Colonic mucosa (tissue), 4 donors: ENCODE results near the gene OR10G4. TPM values are rescaled to one million over a fixed set of nuclear protein-coding genes. Genes with fewer than 3 reads are reported as not detected.

Experiments
- DNase-seq: peaks from one replicate; pipeline ENCODE4 v3.0.0-alpha.2; 2020
- H3K27ac ChIP-seq: fragments of 200-600 bp; one replicate; pipeline ENCODE4 v1.8.0; 2021
- H3K27me3 ChIP-seq: fragments of 200-600 bp; one replicate; pipeline ENCODE4 v1.8.0; 2021
- H3K36me3 ChIP-seq: fragments of 200-600 bp; one replicate; pipeline ENCODE4 v1.8.0; 2021
- H3K4me1 ChIP-seq: fragments of 200-600 bp; one replicate; pipeline ENCODE4 v1.8.0; 2021; ENCODE audit warnings: mild to moderate bottlenecking
- H3K4me3 ChIP-seq: fragments of 200-600 bp; one replicate; pipeline ENCODE4 v1.8.0; 2021
- H3K9ac ChIP-seq, 2 donors: one replicate each; pipeline ENCODE4 v1.7.0; 2013; ENCODE audit warnings: control low read depth in 2 of 2, low read depth in 2 of 2, low read length in 2 of 2
- H3K9me3 ChIP-seq: fragments of 200-600 bp; one replicate; pipeline ENCODE4 v1.8.0; 2021
- CTCF ChIP-seq: fragments of 200-600 bp; IDR thresholded peaks from one replicate; pipeline ENCODE4 v1.8.0; 2022; ENCODE audit warnings: antibody characterized with exemption, mild to moderate bottlenecking
- intact Hi-C: fragments of 100-400 bp; cut with DNase I; formaldehyde crosslinking; loops from one replicate; pipeline ENCODE4 v1.14.1; 2022
- total RNA-seq, 2 donors: library from RNA; stranded (reverse); fragmentation: NEBNext Ultra II Directional in 1 of 2; extraction: Animal tissue kit (Norgen Biotek cat#: 25700) in 1 of 2; gene quantifications; one replicate each; pipeline ENCODE4 v1.2.1, GENCODE V29; 2021
- donor health status: healthy.
- donor health status: DM: no; HTN: no; CAD: no.
- donor health status: DM: no; HTN: no; CAD: no.

The OR10G4 gene
- total RNA-seq, 2 donors from 2014 or later: 0.12 to 0.69 TPM

GRCh38 chr11:124043420-124043819 lies 30.6 kb downstream of the OR10G4 start:
- no peaks in the 10 kb centered on the region for H3K27me3 ChIP-seq
- H3K36me3 ChIP-seq: no peaks in the 10 kb centered on the region
- intact Hi-C loops: no loop called here
- no peak overlapping the region for H3K9ac ChIP-seq
- no peak for DNase-seq
- H3K27ac ChIP-seq: no peak overlapping the region
- no peaks in the 10 kb centered on the region for H3K9me3 ChIP-seq
- H3K4me3 ChIP-seq: no peak overlapping the region
- H3K4me1 ChIP-seq: no peaks in the 10 kb centered on the region
- TF ChIP-seq CTCF: no peak

DNA sequence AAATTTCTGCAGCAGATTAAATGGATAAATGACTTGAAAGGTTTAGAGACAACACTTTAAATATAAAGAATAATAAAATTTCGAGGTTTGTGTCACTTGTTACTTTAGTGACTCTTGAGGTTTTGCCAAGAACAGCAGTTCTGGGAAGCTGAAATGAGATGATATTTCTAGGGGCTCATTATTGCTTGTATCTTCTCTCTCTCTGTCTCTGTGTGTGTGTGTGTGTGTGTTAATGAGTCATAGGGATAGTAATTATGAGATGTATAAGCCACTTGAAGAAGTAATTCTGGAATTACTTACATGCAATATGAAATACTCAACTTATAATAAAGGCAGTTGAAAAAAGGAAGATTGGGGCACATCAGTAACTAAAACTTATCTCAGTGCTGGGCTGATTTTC lies 38.0 kb downstream of the OR10G4 start:
- no peak for TF ChIP-seq CTCF
- no peak overlapping the region for H3K4me3 ChIP-seq
- no peaks in the 10 kb centered on the region for H3K4me1 ChIP-seq
- intact Hi-C loops: no loop called here
- no peaks in the 10 kb centered on the region for H3K36me3 ChIP-seq
- no peak overlapping the region for H3K9ac ChIP-seq
- H3K27ac ChIP-seq: no peak overlapping the region
- H3K9me3 ChIP-seq: no peaks in the 10 kb centered on the region
- no peaks in the 10 kb centered on the region for H3K27me3 ChIP-seq
- DNase-seq: no peak

DNA sequence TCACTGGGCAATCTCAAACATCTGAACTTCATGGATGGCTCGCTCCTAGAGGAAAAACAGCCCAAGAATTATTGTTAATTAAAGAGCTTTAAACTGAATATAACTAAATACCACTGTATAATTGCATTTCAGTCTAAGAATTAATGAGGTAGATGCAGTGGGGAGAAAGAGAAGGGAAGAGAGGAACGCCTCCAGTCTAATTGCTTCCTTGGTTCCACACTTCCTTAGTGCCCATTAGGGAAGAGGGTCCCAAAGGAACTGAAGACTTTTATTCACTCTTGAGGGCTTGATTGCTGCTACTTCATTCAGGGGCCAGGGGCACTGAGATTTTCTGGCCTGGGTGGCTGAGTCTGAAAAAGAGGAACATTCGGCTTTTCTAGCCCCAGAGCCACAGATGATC lies 40.2 kb downstream of the OR10G4 start:
- no peak for TF ChIP-seq CTCF
- intact Hi-C loops: no loop called here
- H3K36me3 ChIP-seq: no peaks in the 10 kb centered on the region
- H3K9me3 ChIP-seq: no peaks in the 10 kb centered on the region
- H3K4me3 ChIP-seq: no peak overlapping the region
- H3K9ac ChIP-seq: no peak overlapping the region
- no peaks in the 10 kb centered on the region for H3K27me3 ChIP-seq
- no peaks in the 10 kb centered on the region for H3K4me1 ChIP-seq
- no peak for DNase-seq
- no peak overlapping the region for H3K27ac ChIP-seq

Other genes with a start within 250 kb of the OR10G4 start
- not detected for gene OR6M1, start 206.6 kb upstream of the OR10G4 start, total RNA-seq
- not detected for gene TMEM225, start 127.3 kb upstream of the OR10G4 start, total RNA-seq
- gene OR8D4, start 110.8 kb upstream of the OR10G4 start, total RNA-seq: 1 to 10 TPM in 1 of 2 donors, under 1 TPM in 1; 0.64 to 1.3 TPM
- gene OR4D5, start 73.4 kb upstream of the OR10G4 start, total RNA-seq: 1 to 10 TPM in 1 of 2 donors, under 1 TPM in 1; 0.45 to 1.2 TPM
- not detected for gene OR6T1, start 69.2 kb upstream of the OR10G4 start, total RNA-seq
- not detected for gene OR10S1, start 35.2 kb upstream of the OR10G4 start, total RNA-seq
- not detected for gene OR10G6, start 17.8 kb upstream of the OR10G4 start, total RNA-seq
- gene OR10G9, start 10.0 kb downstream of the OR10G4 start, total RNA-seq: under 1 TPM in 1 of 2 donors, not detected in 1; 0.32 TPM
- gene OR10G8, start 13.8 kb downstream of the OR10G4 start, total RNA-seq: under 1 TPM in 1 of 2 donors, not detected in 1; 0.32 TPM
- not detected for gene OR10G7, start 28.3 kb downstream of the OR10G4 start, total RNA-seq
- gene VWA5A, start 102.5 kb downstream of the OR10G4 start, total RNA-seq: 10 to 100 TPM; 38.0 to 62.5 TPM
- gene OR10D3, start 170.3 kb downstream of the OR10G4 start, total RNA-seq: not detected
- not detected for gene OR8G1, start 228.1 kb downstream of the OR10G4 start, total RNA-seq
- gene OR8G5, start 243.4 kb downstream of the OR10G4 start, total RNA-seq: not detected